Progenitor cell of endocrine pancreas (in vitro differentiated cells): ENCODE data around the gene SIM2. TPM values are rescaled to one million over a fixed set of nuclear protein-coding genes. Genes with fewer than 3 reads are reported as not detected.

Source experiments
- DNase-seq: peaks from one replicate; pipeline ENCODE4 v3.0.0; 2021; ENCODE audit warnings: low spot score; ENCODE audit not compliant: unreplicated experiment
- H3K27ac Mint-ChIP-seq: 2 replicates; pipeline ENCODE4 v1.8.0; 2021; ENCODE audit warnings: mild to moderate bottlenecking, moderate library complexity, mixed read lengths
- H3K27me3 Mint-ChIP-seq: 2 replicates; pipeline ENCODE4 v1.8.0; 2021; ENCODE audit warnings: mixed read lengths
- H3K36me3 Mint-ChIP-seq: 2 replicates; pipeline ENCODE4 v1.8.0; 2022; ENCODE audit warnings: mixed read lengths; ENCODE audit not compliant: insufficient read depth
- H3K4me1 Mint-ChIP-seq: 2 replicates; pipeline ENCODE4 v1.8.0; 2021; ENCODE audit warnings: low read depth, mixed read lengths
- H3K4me3 Mint-ChIP-seq: 2 replicates; pipeline ENCODE4 v1.8.0; 2021; ENCODE audit warnings: low read depth, mild to moderate bottlenecking, moderate library complexity, mixed read lengths
- H3K9me3 Mint-ChIP-seq: 2 replicates; pipeline ENCODE4 v1.8.0; 2021; ENCODE audit warnings: low read depth, mixed read lengths
- total RNA-seq: library from RNA; stranded (reverse); gene quantifications from 2 replicates; pipeline ENCODE4 v1.2.1, GENCODE V29; 2021
- TF ChIP-seq, protein P1 (sequence below): fragments of 200-600 bp; sonication (generic); IDR thresholded peaks from one replicate; pipeline ENCODE4 v1.5.0; 2021; ENCODE audit warnings: antibody characterized with exemption, mild to moderate bottlenecking; ENCODE audit not compliant: unreplicated experiment

Gene SIM2
- total RNA-seq, 1 donor from 2014 or later = 0.38 TPM

DNA sequence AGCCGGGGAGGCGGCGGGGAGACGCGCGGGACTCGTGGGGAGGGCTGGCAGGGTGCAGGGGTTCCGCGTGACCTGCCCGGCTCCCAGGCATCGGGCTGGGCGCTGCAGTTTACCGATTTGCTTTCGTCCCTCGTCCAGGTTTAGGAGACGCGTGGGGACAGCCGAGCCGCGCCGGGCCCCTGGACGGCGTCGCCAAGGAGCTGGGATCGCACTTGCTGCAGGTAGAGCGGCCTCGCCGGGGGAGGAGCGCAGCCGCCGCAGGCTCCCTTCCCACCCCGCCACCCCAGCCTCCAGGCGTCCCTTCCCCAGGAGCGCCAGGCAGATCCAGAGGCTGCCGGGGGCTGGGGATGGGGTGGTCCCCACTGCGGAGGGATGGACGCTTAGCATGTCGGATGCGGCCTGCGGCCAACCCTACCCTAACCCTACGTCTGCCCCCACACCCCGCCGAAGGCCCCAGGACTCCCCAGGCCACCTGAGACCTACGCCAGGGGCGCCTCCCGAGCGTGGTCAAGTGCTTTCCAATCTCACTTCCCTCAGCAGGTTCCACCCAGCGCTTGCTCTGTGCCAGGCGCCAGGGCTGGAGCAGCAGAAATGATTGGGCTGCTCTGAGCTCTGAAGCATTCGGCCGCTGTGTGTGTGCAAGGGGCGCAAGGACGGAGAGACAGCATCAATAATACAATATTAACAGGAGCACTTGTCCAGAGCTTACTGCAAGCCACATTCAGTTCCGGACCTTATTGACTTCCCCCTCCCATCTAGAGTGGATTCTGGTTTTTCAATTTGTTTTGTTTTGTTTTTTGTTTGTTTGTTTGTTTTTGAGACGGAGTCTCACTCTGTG lies 10.3 kb downstream of the SIM2 start:
- TF ChIP-seq, protein P1, sequence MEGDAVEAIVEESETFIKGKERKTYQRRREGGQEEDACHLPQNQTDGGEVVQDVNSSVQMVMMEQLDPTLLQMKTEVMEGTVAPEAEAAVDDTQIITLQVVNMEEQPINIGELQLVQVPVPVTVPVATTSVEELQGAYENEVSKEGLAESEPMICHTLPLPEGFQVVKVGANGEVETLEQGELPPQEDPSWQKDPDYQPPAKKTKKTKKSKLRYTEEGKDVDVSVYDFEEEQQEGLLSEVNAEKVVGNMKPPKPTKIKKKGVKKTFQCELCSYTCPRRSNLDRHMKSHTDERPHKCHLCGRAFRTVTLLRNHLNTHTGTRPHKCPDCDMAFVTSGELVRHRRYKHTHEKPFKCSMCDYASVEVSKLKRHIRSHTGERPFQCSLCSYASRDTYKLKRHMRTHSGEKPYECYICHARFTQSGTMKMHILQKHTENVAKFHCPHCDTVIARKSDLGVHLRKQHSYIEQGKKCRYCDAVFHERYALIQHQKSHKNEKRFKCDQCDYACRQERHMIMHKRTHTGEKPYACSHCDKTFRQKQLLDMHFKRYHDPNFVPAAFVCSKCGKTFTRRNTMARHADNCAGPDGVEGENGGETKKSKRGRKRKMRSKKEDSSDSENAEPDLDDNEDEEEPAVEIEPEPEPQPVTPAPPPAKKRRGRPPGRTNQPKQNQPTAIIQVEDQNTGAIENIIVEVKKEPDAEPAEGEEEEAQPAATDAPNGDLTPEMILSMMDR = no peak
- Mint-ChIP-seq H3K27me3 (peaks cover 88% of the 10 kb centered on the region), H3K4me3 (no peak overlapping the region), H3K36me3 (no peaks in the 10 kb centered on the region), H3K27ac (no peak overlapping the region), H3K9me3 (no peaks in the 10 kb centered on the region), H3K4me1 (peaks cover 12% of the 10 kb centered on the region)
- DNase-seq = no peak

GRCh38 chr21:36709868-36710728 lies 11.2 kb downstream of the SIM2 start:
- Mint-ChIP-seq H3K9me3 (no peaks in the 10 kb centered on the region), H3K27me3 (peaks cover 90% of the 10 kb centered on the region), H3K27ac (no peak overlapping the region), H3K4me3 (no peak overlapping the region), H3K36me3 (no peaks in the 10 kb centered on the region), H3K4me1 (peaks cover 12% of the 10 kb centered on the region)
- TF ChIP-seq, protein P1 = no peak
- no peak for DNase-seq

GRCh38 chr21:36710729-36711048 lies 11.8 kb downstream of the SIM2 start:
- H3K4me1 Mint-ChIP-seq = peaks cover 12% of the 10 kb centered on the region
- H3K36me3 Mint-ChIP-seq = no peaks in the 10 kb centered on the region
- peaks cover 90% of the 10 kb centered on the region for H3K27me3 Mint-ChIP-seq
- no peaks in the 10 kb centered on the region for H3K9me3 Mint-ChIP-seq
- no peak for DNase-seq
- H3K4me3 Mint-ChIP-seq = no peak overlapping the region
- no peak overlapping the region for H3K27ac Mint-ChIP-seq
- TF ChIP-seq, protein P1 = no peak

GRCh38 chr21:36713746-36714145 lies 14.8 kb downstream of the SIM2 start:
- H3K4me1 Mint-ChIP-seq = peaks cover 3% of the 10 kb centered on the region
- TF ChIP-seq, protein P1 = no peak
- peaks cover 91% of the 10 kb centered on the region for H3K27me3 Mint-ChIP-seq
- H3K36me3 Mint-ChIP-seq = no peaks in the 10 kb centered on the region
- no peaks in the 10 kb centered on the region for H3K9me3 Mint-ChIP-seq
- DNase-seq = no peak
- no peak overlapping the region for H3K4me3 Mint-ChIP-seq
- H3K27ac Mint-ChIP-seq = no peak overlapping the region

- no peaks in the 10 kb centered on the region for H3K9me3 Mint-ChIP-seq
Measured at GRCh38 chr21:36716387-36716786, 17.5 kb downstream of the SIM2 start.

More at GRCh38 chr21:36716387-36716786, 17.5 kb downstream of the SIM2 start:
- Mint-ChIP-seq H3K36me3 (no peaks in the 10 kb centered on the region), H3K4me3 (no peak overlapping the region), H3K4me1 (no peaks in the 10 kb centered on the region), H3K27me3 (peaks cover 90% of the 10 kb centered on the region), H3K27ac (no peak overlapping the region)
- TF ChIP-seq, protein P1 = no peak
- DNase-seq = no peak
